SK-N-SH (cell line): ENCODE data around the gene GPR137.

Source experiments
- JUND ChIP-seq: IDR thresholded peaks from 2 replicates; pipeline ENCODE4 v1.4.0; 2012
- NFIC ChIP-seq: IDR thresholded peaks from 2 replicates; pipeline ENCODE4 v1.4.0; 2012; ENCODE audit warnings: borderline replicate concordance
- RAD21 ChIP-seq: IDR thresholded peaks from 2 replicates; pipeline ENCODE4 v1.6.1; 2012; ENCODE audit warnings: mild to moderate bottlenecking, low read length
- SIN3A ChIP-seq: IDR thresholded peaks from 2 replicates; pipeline ENCODE4 v1.6.1; 2012; ENCODE audit warnings: low read depth, mild to moderate bottlenecking, low read length, moderate library complexity, borderline replicate concordance
- TAF1 ChIP-seq: IDR thresholded peaks from 2 replicates; pipeline ENCODE4 v1.6.1; 2012; ENCODE audit warnings: low read depth, mild to moderate bottlenecking, low read length, moderate library complexity, borderline replicate concordance
- TF ChIP-seq, protein P1 (sequence below): fragments of 200-600 bp; sonication (generic); IDR thresholded peaks from 2 replicates; pipeline ENCODE4 v1.6.1; 2017; ENCODE audit warnings: antibody characterized with exemption, mild to moderate bottlenecking, moderate library complexity

- TF ChIP-seq TAF1 (no peak; the same call in 1 of the 2 replicates), JUND (no peak), SIN3A (no peak), NFIC (no peak), RAD21 (no peak)
- TF ChIP-seq, protein P1, sequence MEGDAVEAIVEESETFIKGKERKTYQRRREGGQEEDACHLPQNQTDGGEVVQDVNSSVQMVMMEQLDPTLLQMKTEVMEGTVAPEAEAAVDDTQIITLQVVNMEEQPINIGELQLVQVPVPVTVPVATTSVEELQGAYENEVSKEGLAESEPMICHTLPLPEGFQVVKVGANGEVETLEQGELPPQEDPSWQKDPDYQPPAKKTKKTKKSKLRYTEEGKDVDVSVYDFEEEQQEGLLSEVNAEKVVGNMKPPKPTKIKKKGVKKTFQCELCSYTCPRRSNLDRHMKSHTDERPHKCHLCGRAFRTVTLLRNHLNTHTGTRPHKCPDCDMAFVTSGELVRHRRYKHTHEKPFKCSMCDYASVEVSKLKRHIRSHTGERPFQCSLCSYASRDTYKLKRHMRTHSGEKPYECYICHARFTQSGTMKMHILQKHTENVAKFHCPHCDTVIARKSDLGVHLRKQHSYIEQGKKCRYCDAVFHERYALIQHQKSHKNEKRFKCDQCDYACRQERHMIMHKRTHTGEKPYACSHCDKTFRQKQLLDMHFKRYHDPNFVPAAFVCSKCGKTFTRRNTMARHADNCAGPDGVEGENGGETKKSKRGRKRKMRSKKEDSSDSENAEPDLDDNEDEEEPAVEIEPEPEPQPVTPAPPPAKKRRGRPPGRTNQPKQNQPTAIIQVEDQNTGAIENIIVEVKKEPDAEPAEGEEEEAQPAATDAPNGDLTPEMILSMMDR, result no peak
These were observed at the start of gene GPR137 for GRCh38 chr11:64284962-64285884.
